H1 (cell line): ENCODE measurements around the gene PAQR4. TPM values are rescaled to one million over a fixed set of nuclear protein-coding genes. Genes with fewer than 3 reads are reported as not detected.

ENCODE experiments used
- RFX5 ChIP-seq: IDR thresholded peaks from 2 replicates; pipeline ENCODE4 v1.6.1; 2011; ENCODE audit warnings: low read depth, low read length, improper control_type of control experiment, borderline replicate concordance
- RNF2 ChIP-seq: fragments of 200-900, 300-1000 bp; sonication (generic); IDR thresholded peaks from 2 replicates; pipeline ENCODE4 v1.7.1; 2016; ENCODE audit warnings: borderline replicate concordance, low read depth, mild to moderate bottlenecking, antibody characterized with exemption, low read length; ENCODE audit not compliant: poor library complexity, severe bottlenecking; ENCODE audit errors: missing control alignments
- polyA plus RNA-seq, 7 experiments: library from polyadenylated mRNA; depleted of rRNA in 3 of 7; stranded (reverse) in 5 of 7; unstranded in 2 of 7; fragments of >200 nt in 5 of 7; fragments of 200-250 nt in 2 of 7; gene quantifications; 1 replicate in 5 of 7; 2 replicates in 1 of 7; 4 replicates in 1 of 7; pipeline versions ENCODE4 v1.2.1 to v1.2.3, GENCODE V29; 2011 to 2013; ENCODE audit warnings: missing spikeins in 2 of 7, mixed read lengths in 2 of 7
- total RNA-seq: library from RNA; stranded (reverse); fragmentation: NEBNext Ultra II Directional; extraction: Animal tissue kit (Norgen Biotek cat#: 25700); gene quantifications from 2 replicates; pipeline ENCODE4 v1.2.1, GENCODE V29; 2021

The PAQR4 gene
- total and polyA plus RNA-seq, 2 of the 8 experiments (the other 6 are each of a cell fraction or from before 2014, with no cell fraction given) = 28.2 to 34.6 TPM

DNA sequence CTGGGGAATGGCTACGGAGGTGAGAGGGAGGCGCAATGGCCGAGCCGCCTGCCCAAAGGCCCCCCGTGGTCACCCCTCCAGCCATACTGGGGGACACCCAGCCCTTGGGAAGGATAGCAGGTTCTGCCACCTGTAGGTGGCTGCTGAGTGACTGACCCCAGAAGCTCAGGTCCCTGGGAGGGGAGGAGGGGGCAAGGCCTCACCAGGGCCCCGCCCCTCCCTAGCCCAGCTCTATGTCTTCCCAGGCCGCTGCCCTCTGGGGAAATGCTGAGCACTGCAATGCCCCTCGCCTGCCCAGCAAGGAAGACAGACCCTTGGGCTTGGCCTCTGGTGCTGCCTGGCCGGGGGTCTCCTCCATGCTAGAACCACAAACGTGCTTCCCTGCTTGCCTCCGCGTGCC, 32.2 kb downstream of the PAQR4 start (continued):
- no peak for TF ChIP-seq RNF2
- TF ChIP-seq RFX5 = no peak
